Caco-2 (cell line): ENCODE measurements around the gene RNASE7. TPM values are rescaled to one million over a fixed set of nuclear protein-coding genes. Genes with fewer than 3 reads are reported as not detected.

ENCODE experiments used
- BruUV-seq: library from RNA; stranded (reverse); fragments of 400-500 nt; replicated peaks from 2 replicates; lab custom pipeline; 2021; lab: Mats Ljungman, UMichigan
- CTCF ChIA-PET: fragments of 300-600 bp; sonication (Branson Sonifier 250); formaldehyde crosslinking; loops from one replicate; lab custom pipeline; 2022; ENCODE audit warnings: antibody characterized with exemption; lab: Charles Lee
- POLR2A ChIA-PET: fragments of 300-600 bp; sonication (Branson Sonifier 250); formaldehyde crosslinking; loops from one replicate; lab custom pipeline; 2022; ENCODE audit warnings: antibody characterized with exemption; lab: Charles Lee
- DNase-seq, 2 experiments: peaks; one replicate each; pipeline versions ENCODE4 v3.0.0 to v3.0.0-alpha.2; 2020 to 2022
- H3K27me3 ChIP-seq: replicated peaks from 2 replicates; pipeline ENCODE4 v1.6.0; 2011; ENCODE audit warnings: low read length; ENCODE audit not compliant: control insufficient read depth, insufficient read depth
- H3K36me3 ChIP-seq: 2 replicates; pipeline ENCODE4 v1.5.1; 2011; ENCODE audit warnings: low read length; ENCODE audit not compliant: control insufficient read depth, insufficient read depth
- H3K4me1 ChIP-seq: fragments of 250-450 bp; sonication (Bioruptor Pico); 2 replicates; pipeline ENCODE4 v1.5.1; 2020; ENCODE audit warnings: mild to moderate bottlenecking
- H3K4me3 ChIP-seq: 2 replicates; pipeline ENCODE4 v1.5.1; 2011; ENCODE audit warnings: low read depth, mild to moderate bottlenecking, control low read depth, low read length
- H3K9me3 ChIP-seq: fragments of 250-450 bp; sonication (Bioruptor Pico); 2 replicates; pipeline ENCODE4 v1.5.1; 2020; ENCODE audit warnings: mild to moderate bottlenecking, moderate library complexity
- H3K27ac Mint-ChIP-seq: one replicate; pipeline ENCODE4 v1.8.0; 2022; ENCODE audit warnings: mixed read lengths; ENCODE audit not compliant: unreplicated experiment
- H3K27me3 Mint-ChIP-seq: one replicate; pipeline ENCODE4 v1.8.0; 2022; ENCODE audit warnings: mixed read lengths; ENCODE audit not compliant: insufficient read depth, unreplicated experiment
- H3K36me3 Mint-ChIP-seq: one replicate; pipeline ENCODE4 v1.8.0; 2022; ENCODE audit warnings: mild to moderate bottlenecking, mixed read lengths; ENCODE audit not compliant: insufficient read depth, unreplicated experiment
- H3K4me1 Mint-ChIP-seq: one replicate; pipeline ENCODE4 v1.8.0; 2022; ENCODE audit warnings: low read depth, mixed read lengths; ENCODE audit not compliant: unreplicated experiment
- H3K4me3 Mint-ChIP-seq: one replicate; pipeline ENCODE4 v1.8.0; 2022; ENCODE audit warnings: mild to moderate bottlenecking, moderate library complexity, mixed read lengths; ENCODE audit not compliant: unreplicated experiment
- H3K9me3 Mint-ChIP-seq: one replicate; pipeline ENCODE4 v1.8.0; 2022; ENCODE audit warnings: mixed read lengths; ENCODE audit not compliant: unreplicated experiment
- intact Hi-C: fragments of 100-400 bp; cut with micrococcal nuclease; formaldehyde crosslinking; loops from one replicate; pipeline ENCODE4 v1.10.0; 2022; ENCODE audit not compliant: unreplicated experiment
- total RNA-seq: library from RNA; stranded (reverse); gene quantifications from 2 replicates; pipeline ENCODE4 v1.2.3, GENCODE V29; 2022
- TF ChIP-seq, protein P1 (sequence below), 2 experiments: fragments of 200-600 bp in 1 of 2; IDR thresholded peaks; 1 replicate in 1 of 2; 2 replicates in 1 of 2; pipeline versions ENCODE4 v1.5.1 to v1.8.0; 2011 to 2022; ENCODE audit warnings: antibody characterized with exemption in 1 of 2, control low read depth in 1 of 2, inconsistent platforms in 1 of 2, low read depth in 1 of 2, low read length in 1 of 2, mild to moderate bottlenecking in 1 of 2, moderate library complexity in 1 of 2; ENCODE audit not compliant: insufficient read depth in 1 of 2, severe bottlenecking in 1 of 2, unreplicated experiment in 1 of 2

Gene RNASE7
- total RNA-seq, 1 experiment from 2014 or later, result not detected

DNA sequence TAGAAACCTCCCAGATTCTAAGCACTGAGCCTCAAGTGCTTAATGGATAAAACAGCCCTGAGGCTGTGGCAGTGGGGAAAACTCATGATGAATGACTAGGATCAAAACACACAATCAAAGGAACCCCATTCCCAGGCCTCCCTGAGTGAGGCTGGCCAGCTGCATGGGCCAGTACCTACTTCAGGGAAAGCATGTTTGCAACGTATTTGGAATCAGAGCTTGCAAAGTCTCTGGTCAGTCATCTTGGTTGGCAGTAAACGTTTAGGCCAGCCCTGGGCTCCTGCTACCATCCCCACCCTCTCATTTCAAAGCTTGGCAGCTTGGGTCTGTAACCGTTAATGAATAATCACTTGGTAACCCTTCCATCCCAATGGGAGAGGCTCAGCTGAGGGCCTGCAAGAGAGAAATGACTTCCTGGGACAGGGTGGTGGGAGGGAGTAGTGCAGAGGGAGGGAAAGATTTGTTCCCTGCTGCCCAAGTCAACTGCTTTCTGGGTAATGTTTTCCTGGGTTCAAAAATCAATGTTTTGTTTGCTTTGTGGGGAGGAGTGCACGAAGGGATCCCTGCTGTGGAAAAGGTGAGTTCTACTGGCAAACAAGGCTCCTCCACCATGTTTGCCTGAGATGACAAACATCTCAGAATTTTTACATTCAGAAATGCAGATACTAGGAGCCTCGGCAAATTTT is 13.4 kb downstream of the RNASE7 start:
- no peak overlapping the region for H3K4me3 ChIP-seq
- CTCF ChIA-PET, result interaction anchor here (1.5 kb wide), 1 partner anchor 41 kb away, joined by 4 read pairs; no protein-coding TSS in a partner anchor
- no peaks in the 10 kb centered on the region for H3K27me3 ChIP-seq
- peaks cover 17% of the 10 kb centered on the region for H3K4me1 ChIP-seq
- Mint-ChIP-seq H3K36me3 (no peaks in the 10 kb centered on the region), H3K27ac (no peak overlapping the region), H3K27me3 (no peaks in the 10 kb centered on the region), H3K4me3 (no peak overlapping the region), H3K9me3 (no peaks in the 10 kb centered on the region), H3K4me1 (peaks cover 12% of the 10 kb centered on the region)
- POLR2A ChIA-PET, result no interaction called here
- BruUV-seq, result no TSS peak
- no peak for DNase-seq
- TF ChIP-seq, protein P1, sequence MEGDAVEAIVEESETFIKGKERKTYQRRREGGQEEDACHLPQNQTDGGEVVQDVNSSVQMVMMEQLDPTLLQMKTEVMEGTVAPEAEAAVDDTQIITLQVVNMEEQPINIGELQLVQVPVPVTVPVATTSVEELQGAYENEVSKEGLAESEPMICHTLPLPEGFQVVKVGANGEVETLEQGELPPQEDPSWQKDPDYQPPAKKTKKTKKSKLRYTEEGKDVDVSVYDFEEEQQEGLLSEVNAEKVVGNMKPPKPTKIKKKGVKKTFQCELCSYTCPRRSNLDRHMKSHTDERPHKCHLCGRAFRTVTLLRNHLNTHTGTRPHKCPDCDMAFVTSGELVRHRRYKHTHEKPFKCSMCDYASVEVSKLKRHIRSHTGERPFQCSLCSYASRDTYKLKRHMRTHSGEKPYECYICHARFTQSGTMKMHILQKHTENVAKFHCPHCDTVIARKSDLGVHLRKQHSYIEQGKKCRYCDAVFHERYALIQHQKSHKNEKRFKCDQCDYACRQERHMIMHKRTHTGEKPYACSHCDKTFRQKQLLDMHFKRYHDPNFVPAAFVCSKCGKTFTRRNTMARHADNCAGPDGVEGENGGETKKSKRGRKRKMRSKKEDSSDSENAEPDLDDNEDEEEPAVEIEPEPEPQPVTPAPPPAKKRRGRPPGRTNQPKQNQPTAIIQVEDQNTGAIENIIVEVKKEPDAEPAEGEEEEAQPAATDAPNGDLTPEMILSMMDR (IDR thresholded peaks at IDR 0.05; ENCODE audit: insufficient read depth in 1 of 2, low read depth in 1 of 2, low read length in 1 of 2, severe bottlenecking in 1 of 2, unreplicated experiment in 1 of 2), result no peak
- no peaks in the 10 kb centered on the region for H3K36me3 ChIP-seq
- H3K9me3 ChIP-seq, result no peaks in the 10 kb centered on the region
- intact Hi-C loops, result loop anchor here (5.0 kb wide), 1 partner anchor 38 kb away; no protein-coding TSS in a partner anchor

DNA sequence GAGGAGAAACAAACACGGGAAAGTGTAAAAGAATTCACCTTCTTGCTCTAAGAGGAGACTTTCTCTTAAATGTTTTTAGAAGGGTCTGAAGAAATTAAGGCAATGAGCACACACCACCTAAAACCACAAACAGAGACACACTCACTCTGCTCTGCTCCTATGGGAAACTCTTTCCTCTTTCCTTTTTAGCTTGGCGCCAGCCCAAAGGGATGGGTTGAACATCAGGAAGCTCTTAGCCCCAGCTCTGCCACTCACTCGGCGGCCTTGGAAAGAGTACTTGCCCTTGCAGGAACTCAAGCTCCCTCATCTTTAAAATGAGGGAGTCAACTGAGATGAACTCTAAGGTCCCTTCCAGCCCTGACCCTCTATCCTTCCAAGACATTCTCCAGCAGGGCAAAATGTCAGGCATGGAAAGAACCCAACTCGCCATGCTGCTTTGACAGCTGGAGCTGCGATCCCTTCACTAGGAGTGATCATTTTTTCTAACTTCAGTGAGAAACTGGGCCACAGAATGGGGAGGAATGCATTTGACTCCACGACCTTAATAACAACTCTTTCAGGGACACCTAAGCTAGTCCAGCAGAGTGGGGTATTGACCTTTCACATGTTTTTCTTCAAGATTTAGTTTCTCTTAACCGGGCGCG is 14.5 kb downstream of the RNASE7 start:
- CTCF ChIA-PET, result interaction anchor here (1.5 kb wide), 1 partner anchor 42 kb away, joined by 4 read pairs; no protein-coding TSS in a partner anchor

More for the DNA sequence above, 14.5 kb downstream of the RNASE7 start:
- Histone ChIP-seq H3K4me3 (no peak overlapping the region), H3K36me3 (no peaks in the 10 kb centered on the region), H3K4me1 (peaks cover 17% of the 10 kb centered on the region), H3K9me3 (no peaks in the 10 kb centered on the region), H3K27me3 (no peaks in the 10 kb centered on the region)
- BruUV-seq, result no TSS peak
- Mint-ChIP-seq H3K36me3 (no peaks in the 10 kb centered on the region), H3K4me3 (no peak overlapping the region), H3K4me1 (peaks cover 15% of the 10 kb centered on the region), H3K27ac (no peak overlapping the region), H3K27me3 (no peaks in the 10 kb centered on the region), H3K9me3 (no peaks in the 10 kb centered on the region)
- TF ChIP-seq, protein P1 (IDR thresholded peaks at IDR 0.05; ENCODE audit: insufficient read depth in 1 of 2, low read depth in 1 of 2, low read length in 1 of 2, severe bottlenecking in 1 of 2, unreplicated experiment in 1 of 2), result no peak
- POLR2A ChIA-PET, result no interaction called here
- intact Hi-C loops, result loop anchor here (5.0 kb wide), 1 partner anchor 39 kb away; no protein-coding TSS in a partner anchor
- DNase-seq, result no peak
